ENCODE data around the gene CCDC144A. TPM values are rescaled to one million over a fixed set of nuclear protein-coding genes. Genes with fewer than 3 reads are reported as not detected.
"Not testable (repeated sequence)": the region's sequence is repeated elsewhere in the genome, so short reads cannot be mapped to it uniquely, and the experiment has no call there.

CCDC144A gene
- total RNA-seq, 2 experiments from 2014 or later = 0.56 to 3.9 TPM

DNA sequence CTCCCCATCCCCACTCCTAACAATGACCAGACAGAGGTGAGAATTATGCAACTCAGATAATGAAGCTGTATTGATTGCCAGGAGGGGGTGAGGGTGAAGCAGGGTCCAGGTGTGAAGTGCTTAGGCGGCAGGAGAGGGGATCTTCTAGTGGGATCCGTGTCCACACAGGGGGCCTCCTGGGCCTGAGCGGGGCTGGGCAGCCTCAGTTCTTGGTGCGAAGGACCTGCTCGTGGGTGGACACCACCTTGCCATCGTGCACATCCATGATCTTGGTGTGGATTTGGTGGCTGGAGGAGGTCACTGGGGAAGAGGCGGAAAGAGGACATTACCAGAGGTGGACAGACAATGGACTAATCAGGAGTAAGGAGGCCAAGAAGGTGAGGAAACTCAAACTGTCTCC lies 127.9 kb downstream of the CCDC144A start:
- H3K4me3 Mint-ChIP-seq; DNase-seq; ATAC-seq; H3K4me1 Mint-ChIP-seq; H3K27me3 Mint-ChIP-seq; H3K36me3 Mint-ChIP-seq; H3K27ac Mint-ChIP-seq; CTCF ChIA-PET; H3K9me3 Mint-ChIP-seq (ENCODE audit: low read depth): not testable (repeated sequence)

DNA sequence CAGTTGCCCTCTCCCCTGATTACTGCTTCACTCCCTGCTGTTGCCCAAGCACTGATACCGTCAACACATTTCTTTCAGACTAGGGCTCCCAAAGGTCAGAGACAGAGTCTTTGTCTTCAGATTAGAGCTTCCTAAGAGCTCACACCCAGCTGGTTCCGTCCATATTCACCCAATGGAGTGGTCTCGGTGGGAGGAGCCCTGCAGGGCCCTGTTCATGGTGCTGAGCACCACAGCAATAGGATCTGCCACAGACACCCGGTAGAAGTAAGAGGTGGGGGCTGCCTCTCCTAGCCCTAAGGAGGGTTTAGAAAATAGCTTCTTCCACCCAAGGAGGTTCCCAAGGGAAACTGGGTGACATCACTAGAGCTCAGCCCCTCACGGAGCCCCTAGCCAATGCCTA lies 128.3 kb downstream of the CCDC144A start:
- Mint-ChIP-seq H3K9me3 (ENCODE audit: low read depth) (no peaks in the 10 kb centered on the region), H3K36me3 (no peaks in the 10 kb centered on the region), H3K4me1 (no peaks in the 10 kb centered on the region), H3K27me3 (no peaks in the 10 kb centered on the region), H3K27ac (no peak overlapping the region), H3K4me3 (no peak overlapping the region)
- no peak for ATAC-seq
- no peak for DNase-seq
- CTCF ChIA-PET = no interaction called here

DNA sequence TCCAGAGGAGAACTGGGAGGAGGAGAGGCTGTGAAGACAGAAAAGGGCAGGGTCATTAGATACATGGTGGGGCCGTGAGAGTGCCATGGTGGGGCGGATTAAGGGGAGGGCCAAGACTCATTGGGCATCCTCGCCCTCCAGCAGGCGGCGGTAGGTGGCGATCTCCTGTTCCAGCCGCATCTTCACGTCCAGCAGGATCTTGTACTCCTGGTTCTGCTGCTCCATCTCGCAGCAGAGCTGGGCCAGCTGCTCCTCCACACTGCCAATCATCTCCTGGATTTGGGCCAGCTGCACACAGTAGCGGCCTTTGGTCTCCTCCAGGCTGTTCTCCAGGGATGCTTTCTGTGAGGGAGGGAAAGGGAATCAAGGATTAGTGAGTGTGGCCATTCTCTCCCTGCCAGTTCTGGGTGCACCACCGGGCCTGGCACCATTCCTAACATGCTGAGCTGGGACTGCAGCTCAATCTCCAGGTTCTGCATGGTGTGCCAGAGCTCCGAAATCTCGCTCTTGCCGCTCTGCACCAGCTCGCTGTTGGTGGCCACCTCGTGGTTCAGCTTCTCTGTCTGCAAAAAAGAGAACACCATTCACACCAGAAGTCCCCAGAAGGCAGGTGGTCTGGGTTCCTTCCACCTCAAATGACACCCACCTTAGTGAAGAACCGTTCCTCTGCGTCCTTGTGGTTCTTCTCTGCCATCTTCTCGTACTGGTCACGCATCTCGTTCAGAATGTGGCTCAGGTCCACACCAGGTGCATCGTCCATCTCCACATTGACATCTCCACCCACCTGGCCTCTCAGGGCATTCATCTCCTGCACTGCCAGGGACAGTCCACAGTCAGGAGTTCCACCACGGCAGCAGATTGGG lies 129.0 kb downstream of the CCDC144A start:
- no peaks in the 10 kb centered on the region for H3K27me3 Mint-ChIP-seq
- H3K4me3 Mint-ChIP-seq = no peak overlapping the region
- ATAC-seq (no peak), DNase-seq (no peak)
- CTCF ChIA-PET = no interaction called here
- no peaks in the 10 kb centered on the region for H3K4me1 Mint-ChIP-seq
- H3K9me3 Mint-ChIP-seq (ENCODE audit: low read depth) = no peaks in the 10 kb centered on the region
- H3K27ac Mint-ChIP-seq = no peak overlapping the region
- H3K36me3 Mint-ChIP-seq = no peaks in the 10 kb centered on the region

DNA sequence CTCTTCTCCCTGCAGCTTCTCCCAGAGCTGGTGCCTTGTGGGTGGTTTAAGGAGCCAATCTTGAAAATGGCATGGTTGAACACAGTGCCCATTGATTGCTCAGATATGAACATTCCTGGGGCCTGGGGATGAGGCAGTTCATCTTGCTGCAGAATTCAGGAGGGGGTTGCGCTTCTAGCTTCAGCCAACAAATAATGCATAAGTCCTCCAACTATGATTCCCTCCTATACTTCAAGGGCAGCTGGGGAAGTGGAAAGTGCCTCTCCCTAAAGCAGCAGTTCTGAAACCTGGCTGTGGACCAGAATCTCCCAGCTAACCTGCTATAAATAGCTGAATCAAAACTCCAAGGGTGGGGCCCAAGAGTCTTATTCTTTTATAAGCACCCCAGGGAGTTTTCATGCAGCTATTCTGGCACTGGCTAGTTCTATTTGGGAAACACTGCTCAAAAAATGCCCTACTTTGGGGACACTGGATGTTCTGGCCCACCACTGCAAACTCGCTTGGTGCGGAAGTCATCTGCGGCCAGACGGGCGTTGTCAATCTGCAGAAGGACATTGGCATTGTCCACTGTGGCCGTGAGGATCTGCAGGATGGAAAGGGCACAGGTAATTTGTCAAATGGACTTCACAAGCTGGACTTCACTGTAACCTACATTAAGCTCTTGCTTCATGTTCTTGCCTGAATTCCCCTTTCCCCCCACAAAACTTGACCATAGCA lies 130.3 kb downstream of the CCDC144A start:
- H3K9me3 Mint-ChIP-seq (ENCODE audit: low read depth) = no peaks in the 10 kb centered on the region
- no peak overlapping the region for H3K4me3 Mint-ChIP-seq
- no peaks in the 10 kb centered on the region for H3K36me3 Mint-ChIP-seq
- no peaks in the 10 kb centered on the region for H3K27me3 Mint-ChIP-seq
- no peak overlapping the region for H3K27ac Mint-ChIP-seq
- no peaks in the 10 kb centered on the region for H3K4me1 Mint-ChIP-seq
- DNase-seq (no peak), ATAC-seq (no peak)
- CTCF ChIA-PET = no interaction called here

DNA sequence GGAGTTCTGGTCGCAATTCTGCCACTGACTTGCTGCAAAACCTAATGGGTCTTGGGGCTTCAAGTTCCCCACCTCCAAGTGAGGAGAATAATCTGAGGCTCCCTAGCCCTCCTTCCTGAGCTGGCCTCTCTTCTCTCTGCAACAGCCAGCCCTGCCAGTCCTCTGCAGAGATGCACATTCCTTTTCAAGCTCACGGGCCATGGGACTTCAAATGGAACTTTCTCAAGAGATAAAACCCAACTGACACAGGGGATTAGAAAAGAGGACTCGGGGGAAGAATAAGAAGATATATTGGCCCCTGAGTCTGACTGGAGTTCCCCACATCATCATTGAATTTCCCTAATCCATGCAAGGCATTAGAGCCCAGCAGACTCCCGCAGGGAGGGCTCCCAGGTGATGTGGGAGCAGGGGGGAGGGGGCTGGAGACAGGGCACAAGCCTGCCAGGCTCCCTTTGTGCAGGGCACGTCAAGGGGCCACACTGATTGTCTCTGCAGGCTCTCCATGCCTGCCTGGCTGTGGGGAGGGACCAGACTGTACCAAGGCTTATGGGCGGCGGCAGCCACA lies 131.0 kb downstream of the CCDC144A start:
- no peak for DNase-seq
- Mint-ChIP-seq H3K27ac (no peak overlapping the region), H3K4me1 (no peaks in the 10 kb centered on the region), H3K27me3 (no peaks in the 10 kb centered on the region), H3K36me3 (no peaks in the 10 kb centered on the region), H3K9me3 (ENCODE audit: low read depth) (no peaks in the 10 kb centered on the region), H3K4me3 (no peak overlapping the region)
- CTCF ChIA-PET = no interaction called here
- ATAC-seq = no peak

DNA sequence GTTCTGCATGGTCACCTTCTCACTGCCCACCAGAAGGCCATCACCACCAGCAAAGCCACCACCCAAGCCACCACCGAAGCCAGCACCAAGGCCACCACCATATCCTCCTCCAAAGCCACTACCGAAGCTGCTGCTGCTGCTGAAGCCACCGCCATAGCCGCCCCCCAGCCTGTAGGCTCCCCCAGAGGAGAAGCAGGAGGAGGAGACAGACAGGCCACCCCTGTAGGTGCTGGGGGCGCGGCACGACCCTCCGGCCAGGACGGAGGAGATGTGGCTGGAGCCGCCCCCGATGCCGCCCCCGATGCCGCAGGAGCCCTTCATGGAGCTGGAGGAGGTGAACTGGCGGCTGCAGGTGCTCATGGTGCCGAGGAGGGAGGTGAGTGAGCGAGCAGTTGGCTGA lies 132.1 kb downstream of the CCDC144A start:
- CTCF ChIA-PET; H3K9me3 Mint-ChIP-seq (ENCODE audit: low read depth): not testable (repeated sequence)

DNA sequence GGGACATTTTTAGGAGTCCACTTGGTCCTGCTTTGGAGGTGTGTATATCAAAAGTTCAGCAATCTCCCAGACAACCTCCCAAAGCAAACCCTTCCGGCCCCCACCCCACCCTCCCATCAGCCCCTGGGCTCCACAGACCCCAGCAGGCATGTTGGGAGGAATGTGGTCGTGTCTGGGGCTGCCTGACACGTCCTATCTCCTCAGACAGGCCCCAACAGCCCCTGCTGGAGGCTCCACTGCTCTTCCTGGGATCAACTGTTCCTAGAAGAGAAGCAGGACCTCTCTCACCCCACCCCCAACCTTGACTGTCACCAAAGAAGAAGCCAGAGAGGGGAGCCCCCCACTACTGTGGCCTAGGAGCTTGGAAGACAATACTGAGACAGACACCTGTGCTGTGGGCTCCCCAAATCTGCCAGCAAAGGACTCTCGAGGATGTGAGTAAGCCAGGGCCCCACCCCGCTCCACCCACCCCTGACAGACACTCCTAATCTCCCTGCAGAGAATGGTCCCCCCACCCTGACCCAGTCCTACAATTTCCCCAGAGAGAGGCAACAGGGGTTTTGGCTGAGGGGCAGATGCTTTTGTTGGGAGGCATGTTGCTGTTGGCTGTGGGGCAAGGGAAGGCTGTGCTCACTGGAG lies 133.8 kb downstream of the CCDC144A start:
- ATAC-seq; H3K9me3 Mint-ChIP-seq (ENCODE audit: low read depth); H3K27ac Mint-ChIP-seq; H3K4me3 Mint-ChIP-seq; DNase-seq; H3K36me3 Mint-ChIP-seq; H3K4me1 Mint-ChIP-seq; CTCF ChIA-PET; H3K27me3 Mint-ChIP-seq: not testable (repeated sequence)

More for the DNA sequence above, 132.1 kb downstream of the CCDC144A start:
- H3K27ac Mint-ChIP-seq, ATAC-seq, H3K36me3 Mint-ChIP-seq, H3K27me3 Mint-ChIP-seq, DNase-seq, H3K4me1 Mint-ChIP-seq, H3K4me3 Mint-ChIP-seq: not testable (repeated sequence)

Other genes starting within 250 kb of the CCDC144A start
- gene LRRC75A, start 198.0 kb upstream of the CCDC144A start, total RNA-seq = 1 to 10 TPM; 3.0 to 4.6 TPM
- gene ZNF287, start 121.0 kb upstream of the CCDC144A start, total RNA-seq = 1 to 10 TPM; 4.8 to 7.9 TPM
- gene ZNF624, start 36.4 kb upstream of the CCDC144A start, total RNA-seq = 1 to 10 TPM; 4.5 to 4.8 TPM